HG02588 (cell line): ENCODE data around the gene SATL1.
"Not testable (repeated sequence)": the region's sequence is repeated elsewhere in the genome, so short reads cannot be mapped to it uniquely, and the experiment has no call there.

Experiments used
- ATAC-seq: cut with Tn5 transposase; IDR thresholded peaks from one replicate; pipeline ENCODE4 v1.9.1; 2021; ENCODE audit warnings: mild to moderate bottlenecking, moderate library complexity; ENCODE audit not compliant: unreplicated experiment

SATL1 gene

DNA sequence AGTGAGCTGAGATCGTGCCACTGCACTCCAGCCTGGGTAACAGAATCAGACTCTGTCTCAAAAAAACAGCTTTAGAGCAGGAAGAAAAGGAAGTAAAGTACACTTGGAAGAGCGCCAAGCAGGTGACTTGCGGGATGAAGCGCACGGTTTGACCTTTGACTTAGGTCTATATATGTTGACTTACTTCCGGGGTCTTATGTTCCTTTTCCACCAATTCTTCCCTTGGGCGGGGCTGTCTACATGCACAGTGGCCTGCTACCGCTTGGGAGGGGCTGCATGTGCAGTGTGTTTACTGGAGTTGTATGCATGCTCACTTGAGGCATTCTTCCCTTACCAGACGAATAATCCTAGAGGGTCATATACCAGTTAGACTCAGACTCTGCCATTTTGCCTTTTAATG is 131.3 kb downstream of the SATL1 start:
- ATAC-seq: no peak

DNA sequence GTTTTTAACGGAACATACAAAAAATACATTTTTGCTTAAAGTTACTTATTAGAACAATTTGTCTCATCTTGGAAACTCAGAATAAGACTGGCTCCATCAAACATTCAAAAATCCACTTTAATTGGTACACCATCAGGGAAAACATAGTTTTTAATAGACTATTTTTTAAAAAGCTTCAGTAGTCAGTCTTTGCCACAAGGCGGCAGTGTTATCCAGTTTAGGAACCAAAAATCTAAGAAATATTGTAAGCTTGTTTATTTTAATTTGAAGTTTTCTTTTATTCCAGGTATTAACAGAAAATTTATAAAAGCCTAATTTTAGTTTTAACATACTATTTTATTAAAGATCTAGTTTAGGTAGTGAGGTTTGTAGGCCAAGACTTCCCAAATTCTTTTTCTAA is 132.2 kb downstream of the SATL1 start:
- no peak for ATAC-seq

GRCh38 chrX:85109235-85109634 is 134.3 kb downstream of the SATL1 start:
- no peak for ATAC-seq

GRCh38 chrX:85108165-85108564 is 135.4 kb downstream of the SATL1 start:
- no peak for ATAC-seq

DNA sequence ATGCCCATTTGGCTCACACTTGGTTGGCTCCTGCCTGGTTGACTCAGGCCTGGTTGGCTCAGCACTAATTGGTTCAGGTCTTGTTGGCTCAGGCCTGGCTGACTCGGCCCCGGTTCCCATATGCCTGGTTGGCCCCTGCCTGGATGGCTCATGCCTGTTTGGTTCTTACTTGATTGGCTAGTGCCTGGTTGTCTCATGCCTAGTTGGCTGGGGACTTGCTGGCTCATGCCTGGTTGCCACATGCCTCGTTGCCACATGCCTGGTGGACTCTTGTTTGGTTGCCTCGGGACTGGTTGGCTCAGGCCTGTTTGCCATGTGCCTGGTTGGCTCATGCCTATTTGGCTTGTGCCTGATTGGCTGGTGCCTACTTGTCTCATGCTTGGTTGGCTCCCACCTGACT is 136.2 kb downstream of the SATL1 start:
- ATAC-seq: no peak

DNA sequence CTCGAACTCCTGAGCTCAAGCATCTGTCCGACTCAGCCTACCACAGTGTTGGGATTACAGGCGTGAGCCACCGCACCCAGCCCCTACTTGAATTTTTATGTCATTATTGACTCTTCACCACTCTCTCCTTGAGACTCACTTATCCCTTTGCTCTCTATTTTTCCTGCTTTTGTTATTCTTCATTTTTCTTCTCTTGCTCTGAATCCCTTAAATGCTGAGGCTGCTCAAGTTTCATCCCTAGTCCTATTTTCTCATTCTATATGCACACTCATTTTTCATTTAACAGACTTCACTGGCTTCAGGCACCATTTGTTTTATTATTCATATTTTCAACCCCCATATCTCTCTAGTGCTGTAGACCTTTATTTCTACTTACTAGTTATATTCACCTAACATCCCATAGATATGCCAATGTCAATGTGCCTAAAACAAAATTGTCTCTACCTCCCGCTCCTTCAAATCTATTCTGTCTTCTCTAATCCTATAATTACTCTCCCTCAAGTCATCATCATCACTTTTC is 154.2 kb downstream of the SATL1 start:
- ATAC-seq: no peak

DNA sequence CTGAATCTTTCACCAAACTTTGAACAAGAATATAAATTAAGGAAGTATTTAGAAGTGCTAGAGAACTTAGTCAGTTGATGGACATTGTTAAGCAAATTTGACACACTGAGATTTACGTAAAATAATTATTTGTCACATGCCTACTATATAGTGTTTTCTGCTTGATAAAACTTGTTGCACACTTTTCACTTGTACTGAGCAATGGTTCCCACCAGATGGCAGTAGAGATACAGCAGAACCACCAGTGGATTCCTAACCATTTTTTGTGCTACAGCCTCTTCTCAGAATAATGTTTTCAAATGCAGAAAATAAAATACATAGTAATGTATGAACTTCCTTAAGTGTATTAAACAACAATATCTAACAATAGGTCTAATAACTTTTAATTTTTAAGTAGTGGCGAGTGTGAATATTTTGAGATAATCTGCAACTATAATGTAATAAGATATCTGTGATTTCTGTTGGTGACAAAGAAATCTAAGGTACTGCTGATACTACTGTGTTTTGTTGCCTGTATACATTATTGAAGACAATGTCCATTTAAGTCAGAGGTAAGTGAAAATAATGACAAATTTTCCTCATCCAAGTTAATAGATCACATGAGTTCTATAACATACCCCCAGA is 158.7 kb downstream of the SATL1 start:
- no peak for ATAC-seq

DNA sequence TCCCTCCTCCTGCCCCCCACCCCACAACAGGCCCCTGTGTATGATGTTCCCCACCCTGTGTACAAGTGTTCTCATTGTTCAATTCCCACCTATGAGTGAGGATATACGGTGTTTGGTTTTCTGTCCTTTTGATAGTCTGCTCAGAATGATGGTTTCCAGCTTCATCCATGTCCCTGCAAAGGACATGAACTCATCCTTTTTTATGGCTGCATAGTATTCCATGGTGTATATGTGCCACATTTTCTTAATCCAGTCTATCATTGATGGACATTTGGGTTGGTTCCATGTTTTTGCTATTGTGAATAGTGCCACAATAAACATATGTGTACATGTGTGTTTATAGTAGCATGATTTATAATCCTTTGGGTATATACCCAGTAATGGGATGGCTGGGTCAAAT is 166.3 kb downstream of the SATL1 start:
- not testable (repeated sequence) for ATAC-seq

DNA sequence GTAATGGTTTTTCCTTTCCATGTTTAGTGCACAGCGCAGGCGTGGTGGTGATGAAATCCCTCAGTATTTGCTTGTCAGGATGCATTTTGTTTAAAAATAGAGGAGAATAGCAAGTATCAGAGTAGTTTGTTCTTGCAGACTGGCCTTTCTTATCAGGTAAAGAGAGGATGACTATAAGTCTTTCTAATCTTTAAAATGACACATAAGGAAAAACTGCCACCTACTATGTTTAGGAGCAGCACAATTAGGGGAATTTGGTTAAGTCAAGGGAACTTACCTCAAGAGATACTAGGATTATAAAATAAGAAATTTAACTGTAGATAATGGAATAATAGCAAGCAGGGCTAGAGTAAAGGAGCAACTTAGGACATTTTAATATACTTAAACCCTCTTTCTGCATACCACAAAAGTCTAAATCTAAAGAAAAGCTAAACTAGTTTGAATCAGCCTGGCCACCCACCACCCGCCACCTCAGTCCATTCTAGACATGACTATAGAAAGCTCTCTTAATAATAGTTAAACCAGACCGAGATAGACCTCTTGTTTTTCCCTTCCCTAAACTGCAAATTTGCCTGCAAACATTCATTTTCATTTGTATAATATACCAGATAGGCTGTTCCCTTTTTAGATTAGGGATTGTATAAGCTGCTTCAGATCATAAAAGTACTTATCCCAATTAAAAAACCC is 177.9 kb downstream of the SATL1 start:
- peak; percentile 59 for ATAC-seq

DNA sequence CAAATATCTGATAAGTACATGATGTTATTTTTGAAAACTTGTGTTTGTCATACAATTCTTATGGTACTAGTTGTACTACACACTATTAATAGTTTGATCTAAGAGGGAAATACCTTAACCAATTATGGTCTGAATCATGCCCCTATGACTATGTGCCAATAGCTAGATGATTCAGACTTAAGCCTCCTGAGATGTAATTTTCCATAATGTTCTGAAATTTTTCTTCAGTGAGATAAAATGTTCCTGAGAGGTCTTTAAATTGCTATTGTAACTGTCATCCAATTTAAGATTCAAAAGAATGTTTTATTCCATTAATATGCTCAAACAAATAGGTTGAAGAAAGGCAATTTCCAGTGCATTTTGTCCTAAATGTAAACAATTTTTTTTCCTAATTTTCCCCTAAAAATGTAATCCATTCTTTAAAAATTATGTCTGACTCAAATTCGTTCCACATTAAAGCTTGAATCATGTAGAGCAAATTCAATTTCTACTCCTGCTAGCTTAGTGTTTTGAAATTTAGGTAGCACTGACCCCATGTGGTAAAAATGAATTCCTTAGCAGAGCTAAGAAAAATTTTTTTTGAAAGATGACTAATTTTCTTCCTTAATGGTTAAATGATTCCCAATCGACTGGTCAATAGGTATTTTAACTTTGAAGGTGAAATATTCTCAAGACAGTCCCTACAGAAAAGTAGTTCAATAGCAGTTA is 190.8 kb downstream of the SATL1 start:
- ATAC-seq: no peak

DNA sequence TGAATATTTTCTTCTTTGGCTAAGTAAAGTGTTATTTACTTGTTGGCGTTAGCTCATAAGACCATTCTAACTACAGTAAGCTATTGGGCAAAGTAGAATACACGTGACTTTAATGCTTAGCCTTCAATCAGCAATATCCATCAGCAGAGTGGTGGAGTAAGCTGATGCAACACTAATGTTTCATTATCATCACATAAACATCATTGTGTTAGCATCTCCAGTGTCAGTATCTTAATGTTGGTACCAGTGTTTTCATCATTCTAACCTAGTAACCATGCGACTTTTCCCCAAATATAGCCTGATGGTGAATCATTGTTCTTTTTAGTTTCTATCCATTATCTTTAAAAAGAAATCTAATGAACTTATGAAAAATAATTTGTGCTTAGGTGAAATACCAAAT is 191.4 kb downstream of the SATL1 start:
- ATAC-seq: no peak

- no peak for ATAC-seq
Measured at GRCh38 chrX:85051627-85052026, 192.0 kb downstream of the SATL1 start.
